Neural crest cell (in vitro differentiated cells): ENCODE data around the gene ADAMTSL1. TPM values are rescaled to one million over a fixed set of nuclear protein-coding genes. Genes with fewer than 3 reads are reported as not detected.

Experiments
- DNase-seq: peaks from one replicate; pipeline ENCODE4 v3.0.0; 2021; ENCODE audit warnings: low read depth, mixed read lengths, low spot score
- H3K27ac Mint-ChIP-seq: one replicate; pipeline ENCODE4 v1.8.0; 2021; ENCODE audit warnings: mild to moderate bottlenecking, mixed read lengths; ENCODE audit not compliant: unreplicated experiment
- H3K27me3 Mint-ChIP-seq: 2 replicates; pipeline ENCODE4 v1.8.0; 2021; ENCODE audit warnings: low read depth, mild to moderate bottlenecking, mixed read lengths
- H3K36me3 Mint-ChIP-seq: 2 replicates; pipeline ENCODE4 v1.8.0; 2021; ENCODE audit warnings: low read depth, mild to moderate bottlenecking, mixed read lengths
- H3K4me1 Mint-ChIP-seq: 2 replicates; pipeline ENCODE4 v1.8.0; 2021; ENCODE audit warnings: mixed read lengths
- H3K4me3 Mint-ChIP-seq: one replicate; pipeline ENCODE4 v1.8.0; 2021; ENCODE audit warnings: mild to moderate bottlenecking, mixed read lengths
- H3K9me3 Mint-ChIP-seq: 2 replicates; pipeline ENCODE4 v1.8.0; 2021; ENCODE audit warnings: mixed read lengths
- total RNA-seq: library from RNA; stranded (reverse); gene quantifications from 2 replicates; pipeline ENCODE4 v1.2.1, GENCODE V29; 2021
- TF ChIP-seq, protein P1 (sequence below): fragments of 200-600 bp; sonication (generic); conservative IDR thresholded peaks from 2 replicates; pipeline ENCODE4 v1.5.0; 2021; ENCODE audit warnings: antibody characterized with exemption, mild to moderate bottlenecking

ADAMTSL1 gene
- total RNA-seq, 1 donor from 2014 or later: 2.3 TPM

DNA sequence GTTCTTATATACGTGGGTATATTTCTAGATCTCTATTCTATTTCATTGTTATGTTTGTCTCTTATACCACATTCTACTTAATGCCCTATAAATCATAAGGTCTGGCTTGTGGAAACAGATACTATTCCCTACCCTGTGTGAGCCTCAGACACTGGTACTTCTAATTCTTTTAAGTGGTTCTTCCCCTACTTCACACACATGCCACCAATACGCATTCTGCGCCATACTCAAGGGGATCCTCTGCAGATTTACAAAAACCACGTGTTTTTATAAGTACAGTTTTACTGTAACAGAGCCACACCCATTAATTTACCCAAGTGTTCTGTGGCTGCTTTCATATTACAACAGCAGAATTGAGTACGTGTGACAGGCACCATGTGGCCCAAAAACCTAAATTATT, 363.4 kb downstream of the ADAMTSL1 start:
- Mint-ChIP-seq H3K4me1 (no peaks in the 10 kb centered on the region), H3K36me3 (no peaks in the 10 kb centered on the region), H3K4me3 (no peak overlapping the region), H3K27me3 (no peaks in the 10 kb centered on the region), H3K9me3 (peaks cover 2% of the 10 kb centered on the region), H3K27ac (no peak overlapping the region)
- DNase-seq: no peak
- TF ChIP-seq, protein P1, sequence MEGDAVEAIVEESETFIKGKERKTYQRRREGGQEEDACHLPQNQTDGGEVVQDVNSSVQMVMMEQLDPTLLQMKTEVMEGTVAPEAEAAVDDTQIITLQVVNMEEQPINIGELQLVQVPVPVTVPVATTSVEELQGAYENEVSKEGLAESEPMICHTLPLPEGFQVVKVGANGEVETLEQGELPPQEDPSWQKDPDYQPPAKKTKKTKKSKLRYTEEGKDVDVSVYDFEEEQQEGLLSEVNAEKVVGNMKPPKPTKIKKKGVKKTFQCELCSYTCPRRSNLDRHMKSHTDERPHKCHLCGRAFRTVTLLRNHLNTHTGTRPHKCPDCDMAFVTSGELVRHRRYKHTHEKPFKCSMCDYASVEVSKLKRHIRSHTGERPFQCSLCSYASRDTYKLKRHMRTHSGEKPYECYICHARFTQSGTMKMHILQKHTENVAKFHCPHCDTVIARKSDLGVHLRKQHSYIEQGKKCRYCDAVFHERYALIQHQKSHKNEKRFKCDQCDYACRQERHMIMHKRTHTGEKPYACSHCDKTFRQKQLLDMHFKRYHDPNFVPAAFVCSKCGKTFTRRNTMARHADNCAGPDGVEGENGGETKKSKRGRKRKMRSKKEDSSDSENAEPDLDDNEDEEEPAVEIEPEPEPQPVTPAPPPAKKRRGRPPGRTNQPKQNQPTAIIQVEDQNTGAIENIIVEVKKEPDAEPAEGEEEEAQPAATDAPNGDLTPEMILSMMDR: no peak

DNA sequence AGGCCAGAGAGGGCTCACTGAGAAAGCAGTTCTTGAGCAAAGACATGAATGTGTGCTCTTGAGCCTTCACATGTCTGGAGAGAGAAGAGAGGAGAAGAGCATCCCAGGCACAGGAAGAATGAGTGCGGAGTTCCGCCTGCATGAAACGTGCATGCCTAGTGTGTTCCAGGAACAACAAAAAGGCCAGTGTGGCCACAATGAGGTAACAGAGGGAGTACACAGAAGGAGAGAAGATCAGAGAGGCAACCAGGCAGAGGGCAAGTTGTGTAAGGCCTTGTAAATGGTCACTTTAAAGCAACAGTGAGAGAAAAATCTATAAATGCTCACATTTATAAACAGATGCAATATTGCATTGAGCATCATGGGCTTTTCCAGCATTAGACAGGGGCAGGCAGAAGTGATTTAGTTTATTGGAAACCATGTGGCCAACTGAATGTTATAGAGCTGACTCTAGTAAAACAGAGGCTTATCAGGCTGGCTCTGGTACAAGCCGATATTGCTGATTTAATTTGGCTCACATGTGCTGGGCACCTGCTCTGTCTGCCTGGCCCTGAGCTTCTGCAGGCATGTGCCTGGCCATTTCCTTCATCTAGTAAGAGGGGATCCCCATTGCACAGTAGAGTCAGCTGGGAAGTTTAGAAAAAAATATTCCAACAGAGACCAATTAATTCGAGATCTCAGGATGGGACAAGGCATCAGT, 373.8 kb downstream of the ADAMTSL1 start:
- Mint-ChIP-seq H3K27ac (no peak overlapping the region), H3K4me3 (no peak overlapping the region), H3K9me3 (no peaks in the 10 kb centered on the region), H3K36me3 (no peaks in the 10 kb centered on the region), H3K4me1 (no peaks in the 10 kb centered on the region), H3K27me3 (no peaks in the 10 kb centered on the region)
- TF ChIP-seq, protein P1: no peak
- no peak for DNase-seq

DNA sequence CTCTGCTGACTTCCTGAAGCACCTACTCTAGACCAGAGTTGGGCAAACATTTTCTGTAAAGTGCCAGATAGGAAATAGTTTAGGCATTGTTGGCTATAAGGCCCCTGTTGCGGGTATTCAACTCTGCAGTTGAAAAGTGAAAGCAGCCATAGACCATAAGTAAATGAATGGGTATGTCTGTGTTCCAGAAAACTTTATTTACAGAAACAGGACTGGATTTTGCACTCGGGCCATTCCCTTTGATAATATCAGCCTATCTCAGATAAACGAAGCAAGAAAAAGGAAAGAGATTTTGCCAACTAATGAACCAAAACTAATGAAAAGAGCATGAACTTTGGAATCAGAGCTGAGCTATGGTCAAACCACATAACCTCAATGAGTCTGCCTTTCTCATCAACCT, 374.7 kb downstream of the ADAMTSL1 start:
- Mint-ChIP-seq H3K4me3 (no peak overlapping the region), H3K27me3 (no peaks in the 10 kb centered on the region), H3K36me3 (no peaks in the 10 kb centered on the region), H3K4me1 (no peaks in the 10 kb centered on the region), H3K27ac (no peak overlapping the region), H3K9me3 (no peaks in the 10 kb centered on the region)
- no peak for DNase-seq
- TF ChIP-seq, protein P1: no peak

DNA sequence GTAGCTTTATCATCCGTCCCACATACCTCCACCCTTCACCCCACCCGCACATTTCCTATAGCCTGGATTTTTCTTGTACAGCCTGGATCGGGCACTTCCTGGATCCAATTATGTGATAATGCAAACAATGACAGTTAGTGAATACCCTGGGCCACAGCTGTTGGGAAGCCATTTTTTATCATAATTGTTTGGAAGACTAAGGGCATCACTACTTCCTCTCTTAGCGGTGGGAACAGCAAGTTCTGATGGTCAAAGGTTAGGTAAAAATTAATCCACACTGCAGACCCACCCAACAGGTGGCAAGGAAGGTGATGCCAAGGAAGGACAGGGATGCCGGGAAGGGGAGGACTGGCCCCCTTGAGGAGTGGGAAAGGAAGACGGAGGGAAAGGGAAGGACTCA, 375.3 kb downstream of the ADAMTSL1 start:
- H3K36me3 Mint-ChIP-seq: no peaks in the 10 kb centered on the region
- no peaks in the 10 kb centered on the region for H3K27me3 Mint-ChIP-seq
- H3K9me3 Mint-ChIP-seq: no peaks in the 10 kb centered on the region
- H3K27ac Mint-ChIP-seq: peak overlapping the region; percentile 35
- TF ChIP-seq, protein P1: no peak
- DNase-seq: no peak
- no peaks in the 10 kb centered on the region for H3K4me1 Mint-ChIP-seq
- no peak overlapping the region for H3K4me3 Mint-ChIP-seq

DNA sequence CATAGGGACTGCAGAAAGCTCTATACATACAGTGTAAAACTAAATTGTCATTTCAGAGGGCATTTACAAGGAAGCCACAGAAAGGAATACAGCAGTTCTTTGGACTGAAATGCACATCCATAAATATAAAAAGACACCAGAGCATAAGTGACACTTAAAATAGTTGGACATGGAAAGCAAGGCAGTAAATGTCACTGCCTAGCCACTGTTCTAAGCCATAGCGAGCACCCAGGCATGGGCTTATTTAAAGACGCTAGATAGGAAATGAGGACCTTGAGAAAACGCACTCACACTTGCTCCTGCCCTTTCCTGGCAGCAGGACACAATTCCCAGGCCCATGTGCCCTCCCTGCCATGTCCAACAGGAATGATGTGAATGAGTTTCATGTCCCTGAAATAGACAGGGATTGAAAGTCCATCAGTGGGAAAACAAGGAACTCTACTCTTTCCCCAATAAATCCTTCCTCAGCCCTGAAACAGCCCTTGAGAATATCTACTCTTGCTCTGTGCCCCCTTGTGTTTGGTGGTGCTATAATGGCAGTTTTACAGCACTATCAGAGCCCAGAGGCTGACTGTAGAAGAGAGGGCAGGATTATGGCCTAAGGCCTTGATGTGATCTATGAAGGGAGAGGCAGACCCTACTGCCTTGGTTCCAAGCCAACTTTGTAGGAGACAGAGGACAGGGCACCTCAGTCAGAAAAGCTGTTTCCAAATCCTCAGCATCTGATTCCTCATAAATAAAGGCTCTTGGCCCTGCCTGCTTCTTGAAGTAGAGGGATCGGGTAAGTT, 376.1 kb downstream of the ADAMTSL1 start:
- Mint-ChIP-seq H3K9me3 (no peaks in the 10 kb centered on the region), H3K36me3 (no peaks in the 10 kb centered on the region), H3K4me3 (no peak overlapping the region), H3K4me1 (no peaks in the 10 kb centered on the region), H3K27me3 (no peaks in the 10 kb centered on the region), H3K27ac (no peak overlapping the region)
- DNase-seq: no peak
- TF ChIP-seq, protein P1: no peak
